Ectodermal cell (in vitro differentiated cells): ENCODE results near the gene MDP1.

Experiments
- H3K27ac ChIP-seq: 2 replicates; pipeline ENCODE4 v1.7.0; 2013; ENCODE audit warnings: mild to moderate bottlenecking, low read depth, low read length; ENCODE audit not compliant: insufficient read depth, poor library complexity, severe bottlenecking
- H3K27me3 ChIP-seq: 2 replicates; pipeline ENCODE4 v1.7.0; 2013; ENCODE audit warnings: mild to moderate bottlenecking, low read length; ENCODE audit not compliant: insufficient read depth, control insufficient read depth, poor library complexity, severe bottlenecking
- H3K36me3 ChIP-seq: one replicate; pipeline ENCODE4 v1.7.0; 2013; ENCODE audit warnings: low read length; ENCODE audit not compliant: control insufficient read depth, insufficient read depth
- H3K4me1 ChIP-seq: one replicate; pipeline ENCODE4 v1.7.0; 2013; ENCODE audit warnings: low read length; ENCODE audit not compliant: control insufficient read depth, insufficient read depth
- H3K4me3 ChIP-seq: 2 replicates; pipeline ENCODE4 v1.7.0; 2013; ENCODE audit warnings: low read depth, low read length, control low read depth; ENCODE audit not compliant: insufficient read depth
- H3K9me3 ChIP-seq: 2 replicates; pipeline ENCODE4 v1.7.0; 2013; ENCODE audit warnings: mild to moderate bottlenecking, low read length, moderate library complexity; ENCODE audit not compliant: control insufficient read depth
- WGBS, 2 experiments: methylation state at CpG; one replicate each; pipeline ENCODE4 v1.1.7; 2013; ENCODE audit warnings: missing lambda C conversion rate in 2 of 2; 5-methylcytosine and 5-hydroxymethylcytosine counted together

The MDP1 gene

GRCh38 chr14:24258548-24259265, 42.8 kb upstream of the MDP1 start:
- no peaks in the 10 kb centered on the region for H3K4me1 ChIP-seq
- 92 to 93% methylated on average over 18 of the region's 18 CpGs for WGBS, 2 experiments
- H3K36me3 ChIP-seq = no peaks in the 10 kb centered on the region

GRCh38 chr14:24258119-24258518, 42.3 kb upstream of the MDP1 start:
- Histone ChIP-seq H3K4me1 (no peaks in the 10 kb centered on the region), H3K27ac (no peak overlapping the region), H3K36me3 (no peaks in the 10 kb centered on the region), H3K9me3 (no peaks in the 10 kb centered on the region), H3K4me3 (no peak overlapping the region), H3K27me3 (no peaks in the 10 kb centered on the region)
- WGBS, 2 experiments = 95% methylated on average over 9 of the region's 9 CpGs

More at GRCh38 chr14:24258548-24259265, 42.8 kb upstream of the MDP1 start:
- H3K9me3 ChIP-seq = no peaks in the 10 kb centered on the region
- H3K27me3 ChIP-seq = no peaks in the 10 kb centered on the region
- no peak overlapping the region for H3K27ac ChIP-seq
- H3K4me3 ChIP-seq = no peak overlapping the region

GRCh38 chr14:24256960-24257359, 41.1 kb upstream of the MDP1 start:
- Histone ChIP-seq H3K27me3 (no peaks in the 10 kb centered on the region), H3K4me1 (no peaks in the 10 kb centered on the region), H3K36me3 (no peaks in the 10 kb centered on the region), H3K9me3 (no peaks in the 10 kb centered on the region), H3K4me3 (no peak overlapping the region), H3K27ac (no peak overlapping the region)
- 86 to 93% methylated on average over 4 of the region's 4 CpGs for WGBS, 2 experiments

DNA sequence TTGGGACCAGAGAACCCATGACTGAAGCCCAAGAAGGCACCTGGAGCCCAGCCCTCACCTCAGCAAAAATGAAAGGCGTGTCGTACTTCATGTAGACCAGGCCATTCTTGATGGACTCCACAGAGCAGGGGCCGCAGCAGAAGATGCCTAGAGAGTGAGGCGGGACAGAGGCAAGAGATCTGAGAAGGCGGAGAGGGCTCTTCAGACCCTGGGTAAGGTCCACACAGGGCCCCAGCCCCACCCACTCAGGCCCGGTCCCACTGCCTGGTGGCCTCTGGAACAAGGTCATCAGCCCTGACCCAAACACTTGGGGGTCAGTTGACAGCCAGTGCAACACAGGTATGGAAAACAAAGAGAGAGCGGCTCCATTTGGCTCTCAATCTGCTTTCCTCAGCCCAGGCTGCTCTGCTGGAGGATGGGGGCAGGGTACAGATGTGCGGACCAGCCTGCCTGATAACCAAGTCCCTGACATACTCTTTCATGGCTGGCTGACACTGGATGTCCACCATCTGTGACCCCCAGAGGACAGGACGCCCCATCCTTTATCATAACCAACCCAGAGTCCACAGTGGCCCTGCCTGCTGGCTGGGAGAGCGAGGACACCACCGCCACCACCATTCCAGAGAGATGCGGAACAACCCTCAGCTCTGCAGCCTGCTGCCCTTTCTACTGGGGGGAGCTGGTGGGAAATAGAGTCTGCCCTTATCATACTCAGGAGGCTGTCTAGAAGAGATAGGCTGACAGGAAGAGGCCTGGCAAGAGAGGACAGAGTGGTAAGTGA, 40.3 kb upstream of the MDP1 start:
- Histone ChIP-seq H3K4me3 (no peak overlapping the region), H3K27ac (no peak overlapping the region)
- 88 to 93% methylated on average over 12 of the region's 12 CpGs for WGBS, 2 experiments

DNA sequence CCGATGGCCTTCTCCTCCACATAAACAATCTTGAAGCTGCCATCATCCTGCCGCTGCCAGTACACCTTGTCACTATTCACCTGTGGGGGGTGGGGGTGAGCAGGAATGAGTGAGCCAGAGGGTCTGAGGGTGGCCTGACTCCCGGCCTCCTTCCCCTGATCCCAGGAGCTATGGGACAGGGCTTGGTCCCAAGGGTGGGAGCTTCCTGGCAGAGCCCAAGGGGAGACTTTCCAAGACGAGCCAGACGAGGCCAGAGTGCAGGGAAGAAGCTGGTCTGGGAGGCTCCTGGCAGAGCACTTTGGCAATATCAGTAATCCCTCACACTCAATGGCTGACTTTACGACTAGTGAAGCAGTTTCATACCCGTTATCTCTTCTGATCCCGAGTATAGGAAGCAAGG, 39.6 kb upstream of the MDP1 start:
- no peak overlapping the region for H3K4me3 ChIP-seq
- no peak overlapping the region for H3K27ac ChIP-seq
- H3K4me1 ChIP-seq = no peaks in the 10 kb centered on the region
- 94 to 95% methylated on average over 8 of the region's 8 CpGs for WGBS, 2 experiments
- H3K27me3 ChIP-seq = no peaks in the 10 kb centered on the region
- no peaks in the 10 kb centered on the region for H3K9me3 ChIP-seq
- no peaks in the 10 kb centered on the region for H3K36me3 ChIP-seq

More for the DNA sequence above, 40.3 kb upstream of the MDP1 start:
- no peaks in the 10 kb centered on the region for H3K36me3 ChIP-seq
- H3K9me3 ChIP-seq = no peaks in the 10 kb centered on the region
- no peaks in the 10 kb centered on the region for H3K27me3 ChIP-seq
- no peaks in the 10 kb centered on the region for H3K4me1 ChIP-seq

DNA sequence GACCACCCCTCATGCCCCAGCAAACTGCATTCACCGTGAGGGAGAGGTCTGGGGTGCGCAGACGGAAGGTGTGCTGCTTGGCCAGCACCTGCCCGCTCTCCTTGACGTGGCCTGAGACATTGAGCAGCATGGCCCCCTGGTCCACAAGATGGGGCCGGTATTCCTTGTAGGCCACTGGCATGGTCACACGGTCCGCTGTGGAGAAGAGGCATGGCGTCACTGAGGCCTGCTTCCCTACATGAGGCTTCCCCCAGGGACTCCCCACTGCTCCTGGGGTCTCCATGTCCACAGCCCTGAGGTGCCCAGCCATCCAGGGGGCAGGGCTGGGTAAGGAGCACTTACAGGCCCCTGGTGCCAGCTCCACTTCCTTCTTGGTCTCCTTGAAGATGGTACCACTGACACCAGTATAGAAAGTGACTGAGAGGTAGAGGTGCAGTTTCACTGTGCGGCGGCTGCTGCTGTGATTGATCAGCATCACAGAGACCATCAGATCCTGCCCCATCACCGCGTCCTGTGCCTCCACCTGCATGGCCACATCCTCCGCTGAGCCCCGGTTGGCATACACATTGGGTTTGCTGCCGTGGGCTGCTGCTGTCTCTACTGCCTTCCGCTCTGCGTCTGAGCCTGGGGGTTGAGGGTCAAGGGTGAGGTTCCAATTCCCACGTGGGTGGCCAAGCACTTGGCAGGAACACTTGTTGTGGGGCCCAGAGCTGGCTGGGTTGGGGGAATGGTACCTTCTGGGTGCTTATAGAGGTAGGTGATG, 38.9 kb upstream of the MDP1 start:
- Histone ChIP-seq H3K36me3 (no peaks in the 10 kb centered on the region), H3K27ac (no peak overlapping the region), H3K9me3 (no peaks in the 10 kb centered on the region), H3K4me1 (no peaks in the 10 kb centered on the region), H3K4me3 (no peak overlapping the region), H3K27me3 (no peaks in the 10 kb centered on the region)
- WGBS, 2 experiments = 95% methylated on average over 19 of the region's 19 CpGs

DNA sequence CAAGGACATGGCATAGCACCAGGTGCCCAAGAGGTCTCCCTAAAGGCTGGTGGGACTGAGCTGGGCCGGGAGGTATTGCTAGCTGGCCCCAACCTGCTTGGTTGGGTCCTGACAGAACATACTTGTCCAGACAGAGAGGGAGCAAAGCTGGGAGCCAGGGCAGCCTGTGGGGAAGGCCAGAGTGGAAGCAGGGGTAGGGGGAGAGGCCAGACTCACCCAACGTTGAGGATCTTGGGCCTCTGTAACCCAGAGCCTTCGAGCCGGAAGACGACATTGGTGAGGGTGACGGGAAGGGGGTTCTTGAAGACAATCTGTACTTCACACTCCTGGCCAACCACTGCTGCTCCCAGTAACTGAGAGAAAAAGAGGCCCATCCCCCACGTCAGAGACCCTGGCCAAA, 38.1 kb upstream of the MDP1 start:
- 88 to 89% methylated on average over 7 of the region's 7 CpGs for WGBS, 2 experiments
- no peaks in the 10 kb centered on the region for H3K36me3 ChIP-seq

DNA sequence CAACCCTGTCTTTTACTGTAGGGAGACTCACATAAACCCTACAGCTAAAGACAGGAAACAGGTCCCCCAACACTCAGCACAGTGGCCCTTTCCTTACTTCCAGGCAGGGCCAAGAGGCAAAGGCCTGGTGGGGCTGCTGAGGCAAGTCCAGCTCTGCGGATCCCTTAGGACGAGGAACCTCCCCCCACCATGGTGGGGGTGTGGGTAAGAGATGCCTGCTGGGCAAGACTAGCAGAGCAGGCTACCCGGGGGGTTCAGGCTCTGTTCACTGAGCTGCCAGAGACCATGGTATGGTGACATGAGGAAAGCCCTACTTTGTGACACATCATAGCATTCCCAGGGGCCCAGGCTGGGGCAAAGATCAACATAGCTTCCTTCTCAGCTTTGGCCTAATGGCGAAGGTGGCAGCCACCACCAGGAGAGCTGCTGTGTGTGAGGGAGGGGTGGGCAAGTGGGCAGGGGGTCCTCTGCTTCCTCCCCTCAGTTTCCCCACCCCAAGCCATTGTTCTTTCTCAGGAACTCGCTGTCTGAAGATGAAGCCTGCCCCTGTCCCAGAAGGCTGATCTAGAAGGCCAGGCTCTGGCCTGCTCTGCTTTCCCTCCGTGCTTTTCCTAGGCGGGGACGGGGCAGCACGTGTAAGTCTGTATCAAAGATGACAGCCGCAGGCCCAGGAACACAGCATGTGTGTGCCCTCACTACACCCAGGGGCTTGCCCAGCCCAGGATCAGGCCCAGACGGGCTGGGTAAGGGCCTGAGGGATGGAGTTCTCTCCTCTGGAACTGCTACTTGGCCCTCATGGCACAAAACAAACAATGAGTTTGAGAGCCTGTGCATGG, 36.6 kb upstream of the MDP1 start:
- 84 to 85% methylated on average over 11 of the region's 11 CpGs for WGBS, 2 experiments
- Histone ChIP-seq H3K4me1 (no peaks in the 10 kb centered on the region), H3K4me3 (no peak overlapping the region), H3K27me3 (no peaks in the 10 kb centered on the region), H3K36me3 (no peaks in the 10 kb centered on the region), H3K9me3 (no peaks in the 10 kb centered on the region), H3K27ac (no peak overlapping the region)

More for the DNA sequence above, 38.1 kb upstream of the MDP1 start:
- Histone ChIP-seq H3K4me1 (no peaks in the 10 kb centered on the region), H3K27ac (no peak overlapping the region), H3K27me3 (no peaks in the 10 kb centered on the region), H3K4me3 (no peak overlapping the region), H3K9me3 (no peaks in the 10 kb centered on the region)

DNA sequence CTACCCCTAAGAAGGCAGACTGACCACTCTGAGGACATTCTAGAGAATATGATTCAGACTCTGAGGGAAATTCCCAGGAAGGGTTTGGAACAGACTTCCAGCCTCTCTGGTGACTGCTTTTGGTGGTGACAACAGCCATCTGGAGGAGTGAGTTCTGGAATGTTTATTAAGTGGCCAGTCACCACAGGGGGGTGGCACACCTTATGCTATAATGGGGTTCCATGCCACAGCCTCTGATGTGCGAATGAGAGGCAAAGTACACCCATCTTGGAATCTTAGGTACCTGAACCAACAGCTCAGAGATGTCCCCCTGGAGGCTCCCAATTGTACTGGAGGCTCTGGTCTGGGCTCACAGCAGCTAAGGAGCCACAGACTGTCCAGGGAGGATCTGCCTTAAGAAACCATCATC, 36.0 kb upstream of the MDP1 start:
- WGBS, 2 experiments = 87 to 88% methylated on average over 1 of the region's 1 CpG
- Histone ChIP-seq H3K4me3 (no peak overlapping the region), H3K27ac (no peak overlapping the region), H3K4me1 (no peaks in the 10 kb centered on the region), H3K36me3 (no peaks in the 10 kb centered on the region), H3K9me3 (no peaks in the 10 kb centered on the region), H3K27me3 (no peaks in the 10 kb centered on the region)
